Measurements from ENCODE around the gene LARP1B.

- TF ChIP-seq CTCF (IDR thresholded peaks at IDR 0.05): no peak
- no peak for TF ChIP-seq POLR2A (IDR thresholded peaks at IDR 0.05)
Measured at GRCh38 chr4:128256539-128256938, 195.4 kb downstream of the LARP1B start.

Measured in heart left ventricle (tissue), 13 donors.